Endothelial cell (in vitro differentiated cells): Measurements from ENCODE around the gene THAP5. TPM values are rescaled to one million over a fixed set of nuclear protein-coding genes. Genes with fewer than 3 reads are reported as not detected.

Source experiments
- DNase-seq: peaks from one replicate; pipeline ENCODE4 v3.0.0; 2021; ENCODE audit warnings: low spot score
- H3K27ac Mint-ChIP-seq: one replicate; pipeline ENCODE4 v1.8.0; 2021; ENCODE audit warnings: mixed read lengths, inconsistent platforms; ENCODE audit not compliant: unreplicated experiment
- H3K27me3 Mint-ChIP-seq: one replicate; pipeline ENCODE4 v1.8.0; 2021; ENCODE audit warnings: mild to moderate bottlenecking, moderate library complexity, mixed read lengths, inconsistent platforms; ENCODE audit not compliant: unreplicated experiment
- H3K36me3 Mint-ChIP-seq: one replicate; pipeline ENCODE4 v1.8.0; 2021; ENCODE audit warnings: mild to moderate bottlenecking, low read depth, mixed read lengths, inconsistent platforms; ENCODE audit not compliant: unreplicated experiment
- H3K4me1 Mint-ChIP-seq: one replicate; pipeline ENCODE4 v1.8.0; 2021; ENCODE audit warnings: mild to moderate bottlenecking, mixed read lengths, inconsistent platforms; ENCODE audit not compliant: unreplicated experiment
- H3K4me3 Mint-ChIP-seq: one replicate; pipeline ENCODE4 v1.8.0; 2021; ENCODE audit warnings: mild to moderate bottlenecking, mixed read lengths, inconsistent platforms; ENCODE audit not compliant: unreplicated experiment
- H3K9me3 Mint-ChIP-seq: one replicate; pipeline ENCODE4 v1.8.0; 2021; ENCODE audit warnings: mixed read lengths, inconsistent platforms; ENCODE audit not compliant: unreplicated experiment
- total RNA-seq: library from RNA; stranded (reverse); fragmentation: NEBNext Ultra II Directional; extraction: Animal tissue kit (Norgen Biotek cat#: 25700); gene quantifications from one replicate; pipeline ENCODE4 v1.2.1, GENCODE V29; 2021; ENCODE audit not compliant: unreplicated experiment
- TF ChIP-seq, protein P1 (sequence below): fragments of 200-600 bp; sonication (generic); IDR thresholded peaks from one replicate; pipeline ENCODE4 v1.5.0; 2021; ENCODE audit warnings: antibody characterized with exemption; ENCODE audit not compliant: unreplicated experiment

Gene THAP5
- total RNA-seq, 1 donor from 2014 or later, result 16.4 TPM

GRCh38 chr7:108604307-108605077 lies 35.0 kb upstream of the THAP5 start:
- H3K9me3 Mint-ChIP-seq, result no peaks in the 10 kb centered on the region
- DNase-seq, result no peak
- H3K4me3 Mint-ChIP-seq, result no peak overlapping the region
- peaks cover 2% of the 10 kb centered on the region for H3K27me3 Mint-ChIP-seq
- no peaks in the 10 kb centered on the region for H3K4me1 Mint-ChIP-seq
- H3K36me3 Mint-ChIP-seq, result no peaks in the 10 kb centered on the region
- no peak overlapping the region for H3K27ac Mint-ChIP-seq
- TF ChIP-seq, protein P1, sequence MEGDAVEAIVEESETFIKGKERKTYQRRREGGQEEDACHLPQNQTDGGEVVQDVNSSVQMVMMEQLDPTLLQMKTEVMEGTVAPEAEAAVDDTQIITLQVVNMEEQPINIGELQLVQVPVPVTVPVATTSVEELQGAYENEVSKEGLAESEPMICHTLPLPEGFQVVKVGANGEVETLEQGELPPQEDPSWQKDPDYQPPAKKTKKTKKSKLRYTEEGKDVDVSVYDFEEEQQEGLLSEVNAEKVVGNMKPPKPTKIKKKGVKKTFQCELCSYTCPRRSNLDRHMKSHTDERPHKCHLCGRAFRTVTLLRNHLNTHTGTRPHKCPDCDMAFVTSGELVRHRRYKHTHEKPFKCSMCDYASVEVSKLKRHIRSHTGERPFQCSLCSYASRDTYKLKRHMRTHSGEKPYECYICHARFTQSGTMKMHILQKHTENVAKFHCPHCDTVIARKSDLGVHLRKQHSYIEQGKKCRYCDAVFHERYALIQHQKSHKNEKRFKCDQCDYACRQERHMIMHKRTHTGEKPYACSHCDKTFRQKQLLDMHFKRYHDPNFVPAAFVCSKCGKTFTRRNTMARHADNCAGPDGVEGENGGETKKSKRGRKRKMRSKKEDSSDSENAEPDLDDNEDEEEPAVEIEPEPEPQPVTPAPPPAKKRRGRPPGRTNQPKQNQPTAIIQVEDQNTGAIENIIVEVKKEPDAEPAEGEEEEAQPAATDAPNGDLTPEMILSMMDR, result no peak

- H3K27me3 Mint-ChIP-seq, result peaks cover 2% of the 10 kb centered on the region
- DNase-seq, result no peak
- H3K4me3 Mint-ChIP-seq, result no peak overlapping the region
- no peaks in the 10 kb centered on the region for H3K9me3 Mint-ChIP-seq
- no peaks in the 10 kb centered on the region for H3K36me3 Mint-ChIP-seq
- H3K4me1 Mint-ChIP-seq, result no peaks in the 10 kb centered on the region
- TF ChIP-seq, protein P1, result no peak
- no peak overlapping the region for H3K27ac Mint-ChIP-seq
Observed at GRCh38 chr7:108603656-108604306, 34.3 kb upstream of the THAP5 start.

- Mint-ChIP-seq H3K4me1 (no peaks in the 10 kb centered on the region), H3K36me3 (no peaks in the 10 kb centered on the region), H3K9me3 (no peaks in the 10 kb centered on the region), H3K27me3 (peaks cover 2% of the 10 kb centered on the region), H3K27ac (no peak overlapping the region), H3K4me3 (no peak overlapping the region)
- TF ChIP-seq, protein P1, result no peak
- no peak for DNase-seq
Observed at GRCh38 chr7:108600399-108600798, 30.9 kb upstream of the THAP5 start.

GRCh38 chr7:108598914-108599580 lies 29.5 kb upstream of the THAP5 start:
- H3K4me3 Mint-ChIP-seq, result no peak overlapping the region
- peaks cover 2% of the 10 kb centered on the region for H3K27me3 Mint-ChIP-seq
- H3K27ac Mint-ChIP-seq, result no peak overlapping the region

More at GRCh38 chr7:108598914-108599580, 29.5 kb upstream of the THAP5 start:
- H3K36me3 Mint-ChIP-seq, result no peaks in the 10 kb centered on the region
- TF ChIP-seq, protein P1, result no peak
- H3K4me1 Mint-ChIP-seq, result no peaks in the 10 kb centered on the region
- no peaks in the 10 kb centered on the region for H3K9me3 Mint-ChIP-seq
- no peak for DNase-seq
